ENCODE measurements around the gene COA7. TPM values are rescaled to one million over a fixed set of nuclear protein-coding genes. Genes with fewer than 3 reads are reported as not detected.
"Not testable (repeated sequence)": the region's sequence is repeated elsewhere in the genome, so short reads cannot be mapped to it uniquely, and the experiment has no call there.

COA7 gene
- total RNA-seq, 3 donors from 2014 or later: 35.3 to 45.1 (median 44.0) TPM

GRCh38 chr1:52723260-52723659, 25.1 kb upstream of the COA7 start:
- peaks cover 3% of the 10 kb centered on the region for H3K27me3 Mint-ChIP-seq (ENCODE audit: low read depth)
- H3K4me3 Mint-ChIP-seq: no peak overlapping the region
- H3K4me1 Mint-ChIP-seq (ENCODE audit: low read depth): peaks cover 23% of the 10 kb centered on the region
- ATAC-seq: no peak
- DNase-seq: no peak
- no peaks in the 10 kb centered on the region for H3K9me3 Mint-ChIP-seq
- H3K36me3 Mint-ChIP-seq (ENCODE audit: insufficient read depth): no peaks in the 10 kb centered on the region

GRCh38 chr1:52715296-52715695, 17.1 kb upstream of the COA7 start:
- not testable (repeated sequence) for H3K4me1 Mint-ChIP-seq (ENCODE audit: low read depth); H3K9me3 Mint-ChIP-seq; H3K36me3 Mint-ChIP-seq (ENCODE audit: insufficient read depth); ATAC-seq; H3K27me3 Mint-ChIP-seq (ENCODE audit: low read depth); H3K4me3 Mint-ChIP-seq; DNase-seq

GRCh38 chr1:52713590-52713989, 15.4 kb upstream of the COA7 start:
- no peak for ATAC-seq
- Mint-ChIP-seq H3K4me1 (ENCODE audit: low read depth) (no peaks in the 10 kb centered on the region), H3K36me3 (ENCODE audit: insufficient read depth) (no peaks in the 10 kb centered on the region), H3K27me3 (ENCODE audit: low read depth) (peaks cover 2% of the 10 kb centered on the region), H3K9me3 (no peaks in the 10 kb centered on the region), H3K4me3 (no peak overlapping the region)
- DNase-seq: no peak

- Mint-ChIP-seq H3K4me1 (ENCODE audit: low read depth) (no peaks in the 10 kb centered on the region), H3K36me3 (ENCODE audit: insufficient read depth) (no peaks in the 10 kb centered on the region), H3K4me3 (no peak overlapping the region), H3K27me3 (ENCODE audit: low read depth) (peaks cover 2% of the 10 kb centered on the region), H3K9me3 (no peaks in the 10 kb centered on the region)
- DNase-seq (no peak), ATAC-seq (no peak)
Observed at GRCh38 chr1:52709016-52709415, 10.9 kb upstream of the COA7 start.

- no peak for DNase-seq
- H3K4me1 Mint-ChIP-seq (ENCODE audit: low read depth): peaks cover 6% of the 10 kb centered on the region
- no peaks in the 10 kb centered on the region for H3K36me3 Mint-ChIP-seq (ENCODE audit: insufficient read depth)
- H3K4me3 Mint-ChIP-seq: no peak overlapping the region
- H3K27me3 Mint-ChIP-seq (ENCODE audit: low read depth): peaks cover 2% of the 10 kb centered on the region
- H3K9me3 Mint-ChIP-seq: no peaks in the 10 kb centered on the region
- no peak for ATAC-seq
Observed at GRCh38 chr1:52707927-52708655, 9.9 kb upstream of the COA7 start.

- H3K36me3 Mint-ChIP-seq (ENCODE audit: insufficient read depth): no peaks in the 10 kb centered on the region
- no peak overlapping the region for H3K4me3 Mint-ChIP-seq
- H3K27me3 Mint-ChIP-seq (ENCODE audit: low read depth): peaks cover 2% of the 10 kb centered on the region
- ATAC-seq: no peak
- DNase-seq: no peak
- no peaks in the 10 kb centered on the region for H3K9me3 Mint-ChIP-seq
- peaks cover 12% of the 10 kb centered on the region for H3K4me1 Mint-ChIP-seq (ENCODE audit: low read depth)
Observed at GRCh38 chr1:52706941-52707926, 9.1 kb upstream of the COA7 start.

- no peak for ATAC-seq
- H3K27me3 Mint-ChIP-seq (ENCODE audit: low read depth): peaks cover 2% of the 10 kb centered on the region
- H3K4me3 Mint-ChIP-seq: no peak overlapping the region
- no peaks in the 10 kb centered on the region for H3K9me3 Mint-ChIP-seq
- peaks cover 12% of the 10 kb centered on the region for H3K4me1 Mint-ChIP-seq (ENCODE audit: low read depth)
- DNase-seq: no peak
- no peaks in the 10 kb centered on the region for H3K36me3 Mint-ChIP-seq (ENCODE audit: insufficient read depth)
Observed at GRCh38 chr1:52706136-52706670, 8.1 kb upstream of the COA7 start.

- Mint-ChIP-seq H3K9me3 (no peaks in the 10 kb centered on the region), H3K36me3 (ENCODE audit: insufficient read depth) (no peaks in the 10 kb centered on the region), H3K4me3 (peak overlapping the region; percentile 87), H3K4me1 (ENCODE audit: low read depth) (peaks cover 19% of the 10 kb centered on the region), H3K27me3 (ENCODE audit: low read depth) (no peaks in the 10 kb centered on the region)
- DNase-seq (peak; percentile 67), ATAC-seq (peak; percentile 91 to 94)
Observed at GRCh38 chr1:52702886-52703787, 5.0 kb upstream of the COA7 start.

- H3K4me3 Mint-ChIP-seq: no peak overlapping the region
- no peaks in the 10 kb centered on the region for H3K27me3 Mint-ChIP-seq (ENCODE audit: low read depth)
- H3K4me1 Mint-ChIP-seq (ENCODE audit: low read depth): peaks cover 22% of the 10 kb centered on the region
- ATAC-seq (no peak), DNase-seq (no peak)
- no peaks in the 10 kb centered on the region for H3K9me3 Mint-ChIP-seq
- peaks cover 16% of the 10 kb centered on the region for H3K36me3 Mint-ChIP-seq (ENCODE audit: insufficient read depth)
Observed at GRCh38 chr1:52695627-52696026, 2.5 kb downstream of the COA7 start.

GRCh38 chr1:52693843-52694242, 4.3 kb downstream of the COA7 start:
- peaks cover 16% of the 10 kb centered on the region for H3K36me3 Mint-ChIP-seq (ENCODE audit: insufficient read depth)
- peaks cover 20% of the 10 kb centered on the region for H3K4me1 Mint-ChIP-seq (ENCODE audit: low read depth)
- no peaks in the 10 kb centered on the region for H3K9me3 Mint-ChIP-seq
- no peaks in the 10 kb centered on the region for H3K27me3 Mint-ChIP-seq (ENCODE audit: low read depth)
- H3K4me3 Mint-ChIP-seq: no peak overlapping the region
- no peak for ATAC-seq
- DNase-seq: no peak

- H3K27me3 Mint-ChIP-seq (ENCODE audit: low read depth); ATAC-seq; H3K4me3 Mint-ChIP-seq; DNase-seq; H3K9me3 Mint-ChIP-seq: not testable (repeated sequence)
- Mint-ChIP-seq H3K36me3 (ENCODE audit: insufficient read depth) (peaks cover 16% of the 10 kb centered on the region), H3K4me1 (ENCODE audit: low read depth) (peaks cover 15% of the 10 kb centered on the region)
Observed at GRCh38 chr1:52693351-52693750, 4.8 kb downstream of the COA7 start.

GRCh38 chr1:52692697-52693096, 5.5 kb downstream of the COA7 start:
- DNase-seq (no peak), ATAC-seq (no peak)
- H3K36me3 Mint-ChIP-seq (ENCODE audit: insufficient read depth): peaks cover 19% of the 10 kb centered on the region

GRCh38 chr1:52691821-52692220, 6.3 kb downstream of the COA7 start:
- Mint-ChIP-seq H3K4me1 (ENCODE audit: low read depth) (peaks cover 8% of the 10 kb centered on the region), H3K9me3 (no peaks in the 10 kb centered on the region), H3K27me3 (ENCODE audit: low read depth) (no peaks in the 10 kb centered on the region), H3K36me3 (ENCODE audit: insufficient read depth) (peaks cover 24% of the 10 kb centered on the region), H3K4me3 (no peak overlapping the region)
- ATAC-seq (no peak), DNase-seq (no peak)

More at GRCh38 chr1:52692697-52693096, 5.5 kb downstream of the COA7 start:
- Mint-ChIP-seq H3K4me1 (ENCODE audit: low read depth) (peaks cover 15% of the 10 kb centered on the region), H3K4me3 (no peak overlapping the region), H3K27me3 (ENCODE audit: low read depth) (no peaks in the 10 kb centered on the region), H3K9me3 (no peaks in the 10 kb centered on the region)

- peaks cover 26% of the 10 kb centered on the region for H3K36me3 Mint-ChIP-seq (ENCODE audit: insufficient read depth)
- H3K9me3 Mint-ChIP-seq: no peaks in the 10 kb centered on the region
- H3K4me1 Mint-ChIP-seq (ENCODE audit: low read depth): peaks cover 8% of the 10 kb centered on the region
- DNase-seq (no peak), ATAC-seq (no peak)
- no peak overlapping the region for H3K4me3 Mint-ChIP-seq
- H3K27me3 Mint-ChIP-seq (ENCODE audit: low read depth): no peaks in the 10 kb centered on the region
Observed at GRCh38 chr1:52686830-52687229, 11.3 kb downstream of the COA7 start.
